Measurements from ENCODE around the gene OXER1.

- TF ChIP-seq CTCF (IDR thresholded peaks at IDR 0.05 in 4 of 5, conservative IDR thresholded peaks at IDR 0.05 in 1 of 5) (no peak), POLR2A (IDR thresholded peaks at IDR 0.05) (no peak)
Measured at GRCh38 chr2:42795275-42795674, 31.3 kb upstream of the OXER1 start.
